GM21737 (cell line): ENCODE results near the gene MID1IP1.

Source experiments
- ATAC-seq: cut with Tn5 transposase; IDR thresholded peaks from one replicate; pipeline ENCODE4 v1.9.1; 2021; ENCODE audit warnings: mild to moderate bottlenecking, moderate library complexity; ENCODE audit not compliant: unreplicated experiment

Gene MID1IP1

DNA sequence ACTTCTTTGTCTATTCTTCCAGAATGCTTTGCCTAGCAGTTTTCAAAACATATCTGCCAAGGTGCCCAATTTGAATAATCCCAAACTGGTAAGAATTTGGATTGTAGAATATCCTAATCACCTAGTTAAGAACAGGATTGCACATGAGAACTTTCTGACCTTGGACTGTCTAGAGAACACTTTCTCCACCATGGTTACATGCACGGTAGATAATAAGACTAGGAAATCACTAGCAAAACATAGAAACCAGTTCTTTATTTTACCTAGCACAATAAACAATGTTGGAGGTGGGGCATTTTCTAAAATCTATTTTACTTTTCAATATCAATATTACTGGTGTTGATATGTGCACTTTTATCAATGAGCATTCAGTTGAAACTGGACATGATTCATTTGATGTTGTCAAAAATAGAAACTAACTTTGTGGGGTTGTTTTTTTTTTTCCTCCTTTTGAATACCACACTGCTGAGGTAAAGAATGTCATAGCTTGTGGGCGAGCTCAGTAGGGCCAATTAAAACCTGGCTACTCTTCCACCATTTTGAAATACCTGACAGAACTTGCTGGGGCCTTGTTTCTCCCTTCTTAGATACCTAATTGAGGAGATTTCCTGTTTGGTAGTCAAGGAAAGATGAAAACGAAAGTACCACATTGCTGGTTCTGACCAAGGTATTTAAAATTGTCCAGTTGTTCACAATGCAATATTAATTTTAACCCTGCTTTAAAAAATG lies 10.4 kb downstream of the MID1IP1 start:
- no peak for ATAC-seq

DNA sequence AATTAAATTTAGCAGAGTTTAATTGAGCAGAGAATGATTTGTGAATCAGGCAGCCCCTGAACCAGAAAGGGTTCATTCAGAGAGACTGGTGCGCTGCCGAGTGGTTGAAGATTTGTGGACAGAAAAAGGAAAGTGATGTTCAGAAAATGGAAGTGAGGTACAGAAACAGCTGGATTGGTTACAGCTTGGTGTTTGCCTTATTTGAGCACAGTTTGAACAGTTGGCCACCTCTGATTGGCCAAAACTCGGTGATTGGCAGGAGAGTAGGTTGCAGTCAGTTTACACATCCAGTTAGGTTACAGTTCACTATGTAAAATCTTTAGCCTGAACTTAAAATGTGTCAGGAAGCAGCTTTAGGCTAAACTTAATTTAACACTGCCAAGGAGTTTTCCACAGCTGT lies 14.9 kb downstream of the MID1IP1 start:
- no peak for ATAC-seq

- no peak for ATAC-seq
Measured at GRCh38 chrX:38817004-38817703, 15.9 kb downstream of the MID1IP1 start.

- ATAC-seq: no peak
Measured at GRCh38 chrX:38819163-38819562, 17.9 kb downstream of the MID1IP1 start.

GRCh38 chrX:38819709-38820108 lies 18.4 kb downstream of the MID1IP1 start:
- ATAC-seq: no peak

DNA sequence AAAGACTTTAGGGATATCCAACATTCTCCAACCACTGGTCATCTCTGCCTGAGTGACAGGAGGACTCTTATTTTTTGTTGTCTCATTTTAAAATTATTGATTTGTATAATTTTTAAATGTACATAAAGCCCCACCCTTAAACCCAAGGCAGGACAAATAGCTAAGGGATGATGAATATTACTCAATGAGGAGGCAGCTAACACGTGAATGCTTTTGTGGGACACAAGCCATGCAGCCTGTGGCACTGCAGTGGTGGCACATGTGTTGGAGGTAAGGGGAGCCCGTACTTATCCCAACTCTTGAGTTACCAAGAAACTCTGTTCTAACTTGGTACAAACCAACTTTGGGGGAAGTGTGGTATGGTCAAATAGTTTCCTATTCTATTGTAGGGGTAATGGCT lies 19.5 kb downstream of the MID1IP1 start:
- no peak for ATAC-seq

- no peak for ATAC-seq
Measured at GRCh38 chrX:38824176-38824575, 22.9 kb downstream of the MID1IP1 start.

GRCh38 chrX:38831949-38832348 lies 30.7 kb downstream of the MID1IP1 start:
- ATAC-seq: no peak

DNA sequence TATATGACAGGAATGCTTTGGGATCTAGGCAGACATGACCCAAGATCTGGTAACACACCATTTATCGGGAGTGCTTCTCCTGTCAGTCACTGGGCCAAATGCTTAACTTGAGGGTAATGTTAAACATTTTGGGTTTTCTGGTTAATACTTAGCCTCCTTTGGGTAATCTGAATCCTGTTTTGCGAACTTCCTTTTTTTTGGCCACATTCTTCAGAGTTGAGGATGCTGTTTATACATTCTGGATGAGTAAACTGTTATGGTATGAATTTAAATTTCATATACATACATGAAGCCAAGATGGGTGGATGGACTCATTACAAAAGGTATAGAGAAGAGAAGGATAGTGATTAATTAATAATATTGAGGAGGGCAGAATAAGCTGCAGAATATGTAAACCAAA lies 36.1 kb downstream of the MID1IP1 start:
- no peak for ATAC-seq

DNA sequence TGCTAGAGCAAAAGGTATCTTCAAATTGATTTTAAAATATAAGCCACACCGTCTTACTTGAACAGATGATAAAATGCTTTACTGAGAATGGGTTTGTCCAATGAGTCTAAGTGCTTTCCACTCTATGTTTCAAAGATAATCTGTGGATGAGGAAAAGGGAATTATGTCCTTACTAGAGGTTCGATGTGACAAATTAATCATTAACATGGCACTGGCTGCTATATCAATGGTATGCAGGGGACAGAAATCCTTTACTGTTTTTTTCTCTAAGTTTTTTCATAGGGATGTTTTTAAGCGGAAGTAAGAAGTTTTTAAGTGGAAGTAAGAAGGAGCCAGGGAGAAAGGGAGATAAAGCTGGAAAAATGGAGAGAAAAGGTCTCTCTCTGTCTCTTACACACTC lies 38.0 kb downstream of the MID1IP1 start:
- no peak for ATAC-seq

DNA sequence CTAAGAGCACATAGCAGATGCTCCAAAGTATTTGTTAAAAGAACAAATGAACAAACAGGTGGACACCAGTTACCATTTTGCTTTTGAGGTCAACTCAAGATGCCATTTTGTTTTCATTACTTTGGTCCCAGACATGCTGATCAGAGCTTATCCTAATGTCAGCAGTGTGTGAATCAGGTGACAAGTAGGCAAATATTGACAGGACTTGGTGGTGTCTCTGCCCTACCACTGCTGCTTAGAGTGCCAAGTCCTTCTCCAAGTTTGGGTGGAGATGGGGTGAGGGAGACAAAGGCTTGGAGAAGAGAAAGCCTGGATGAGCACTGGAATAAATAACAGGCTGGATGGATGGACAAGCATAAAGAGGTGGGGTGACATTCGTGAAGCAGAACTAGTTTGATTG lies 38.7 kb downstream of the MID1IP1 start:
- ATAC-seq: no peak

DNA sequence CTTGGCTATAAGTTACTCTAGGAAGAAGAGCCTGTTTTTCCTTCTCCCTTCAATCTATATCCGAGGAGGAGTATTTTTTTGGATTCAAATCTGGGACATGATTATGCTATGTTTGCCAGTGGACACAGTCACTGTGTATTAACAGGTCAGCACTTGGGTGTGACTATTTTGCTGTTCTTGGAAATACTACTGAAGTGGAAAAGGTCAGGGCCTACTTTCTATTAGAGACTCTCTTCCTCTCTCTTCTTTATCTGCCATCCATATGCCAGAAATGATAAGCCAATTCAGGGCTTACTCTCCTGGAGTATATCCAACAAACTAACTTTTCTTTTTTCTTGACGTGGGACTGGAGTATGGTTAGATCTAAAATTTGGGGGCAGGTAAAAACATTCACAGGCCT lies 40.5 kb downstream of the MID1IP1 start:
- ATAC-seq: no peak

- no peak for ATAC-seq
Measured at GRCh38 chrX:38845426-38845825, 44.2 kb downstream of the MID1IP1 start.

DNA sequence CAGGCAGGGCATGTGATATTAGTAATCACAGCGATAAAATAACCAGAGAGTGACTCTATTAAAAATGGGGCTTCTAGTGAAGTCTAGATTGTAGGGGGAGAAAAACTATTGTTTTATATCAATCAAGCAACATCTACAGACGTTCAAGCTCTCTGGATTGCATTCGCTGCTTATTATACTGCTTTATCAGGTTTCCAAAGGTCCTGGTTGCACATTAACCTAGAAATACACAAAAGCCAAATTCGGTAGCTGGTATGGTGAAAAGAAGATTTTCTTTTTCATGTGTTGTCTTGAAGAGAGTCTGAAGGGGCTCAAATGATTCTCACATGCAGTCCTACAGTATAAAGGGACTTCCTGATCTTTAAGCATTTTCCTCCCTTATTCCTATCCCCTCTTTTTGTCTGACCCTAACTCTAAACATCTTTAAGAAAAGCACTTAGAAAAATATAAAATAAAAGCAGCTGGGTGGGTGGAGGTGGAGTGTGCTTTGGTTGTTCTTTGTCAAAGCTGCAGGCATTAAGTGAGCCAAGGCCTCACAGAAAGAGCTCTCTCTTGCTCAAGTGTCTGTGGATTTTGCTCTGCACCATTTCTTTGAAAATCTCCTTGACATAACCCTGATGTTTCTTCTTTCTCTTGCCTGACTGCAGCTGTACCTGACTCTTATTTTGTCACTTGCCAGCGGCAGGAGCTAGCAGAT lies 46.1 kb downstream of the MID1IP1 start:
- no peak for ATAC-seq

- no peak for ATAC-seq
Measured at GRCh38 chrX:38847903-38848230, 46.6 kb downstream of the MID1IP1 start.

DNA sequence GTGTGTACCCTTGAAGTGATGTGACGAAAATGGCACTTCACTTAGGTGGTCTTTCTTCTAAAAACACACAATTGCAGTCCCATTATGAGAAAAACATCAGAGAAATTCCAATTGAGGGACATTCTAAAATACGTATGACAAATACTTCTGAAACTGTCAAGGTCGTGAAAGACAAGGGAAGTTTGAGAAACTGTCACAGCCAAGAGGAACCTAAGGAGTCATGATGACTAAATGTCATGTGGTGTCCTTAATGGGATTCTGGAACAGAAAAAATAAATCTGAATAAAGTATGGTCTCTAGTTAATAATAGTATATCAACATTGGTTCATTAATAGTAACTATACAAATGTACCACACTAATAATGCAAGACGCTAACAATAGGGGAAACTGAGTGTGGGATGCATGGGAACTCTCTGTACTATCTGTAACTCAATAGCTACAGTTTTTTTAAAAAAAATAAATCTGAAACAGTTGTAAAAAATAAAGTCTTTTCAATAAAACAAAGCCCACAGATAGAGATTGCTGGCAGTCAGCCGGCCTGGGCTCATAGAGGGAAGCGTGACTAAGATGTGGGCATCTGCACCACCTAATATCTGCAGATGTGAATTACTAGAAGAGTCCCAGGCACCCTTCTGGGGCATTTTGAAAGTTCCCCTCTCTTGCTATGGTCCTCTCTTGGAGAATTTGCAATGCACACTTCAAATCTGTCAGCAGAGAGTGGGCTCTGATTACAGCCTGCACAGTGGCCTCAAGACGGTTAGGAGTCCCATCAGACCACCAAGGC lies 47.6 kb downstream of the MID1IP1 start:
- ATAC-seq: no peak

DNA sequence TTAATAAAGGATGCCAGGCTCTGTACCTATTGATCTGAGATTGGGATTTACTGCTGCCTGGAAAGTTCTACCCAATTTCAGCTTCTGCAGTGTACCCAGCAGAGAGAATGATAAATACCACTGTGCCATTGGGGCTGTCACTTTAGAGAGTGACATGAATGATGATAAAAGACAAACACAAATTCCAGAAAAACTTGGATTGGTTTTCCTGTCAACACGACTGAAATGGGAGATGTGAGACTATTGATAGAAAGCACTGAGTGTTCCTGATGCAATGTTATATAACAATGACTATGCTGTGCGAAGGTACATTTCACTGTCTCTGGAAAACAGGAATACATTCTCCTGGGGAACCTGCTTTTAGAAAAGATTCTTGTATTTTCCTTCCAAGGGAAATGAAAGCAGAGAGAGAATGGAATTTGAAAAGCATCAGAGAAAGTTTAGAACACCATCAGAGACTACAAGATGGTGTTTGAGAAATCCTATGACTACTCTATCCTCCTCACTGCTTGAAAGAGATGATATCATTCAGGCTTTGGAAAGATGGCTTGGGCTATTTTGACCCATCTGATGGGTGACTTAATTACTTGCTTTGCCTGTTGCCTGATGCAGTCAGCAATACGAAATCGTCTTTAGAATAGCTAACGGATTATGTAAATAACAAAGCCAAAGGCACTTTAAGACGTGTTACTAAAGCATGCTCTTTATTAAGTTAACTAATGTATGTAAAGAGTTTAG lies 49.7 kb downstream of the MID1IP1 start:
- no peak for ATAC-seq

GRCh38 chrX:38854305-38854704 lies 53.0 kb downstream of the MID1IP1 start:
- ATAC-seq: no peak
